Measurements from ENCODE around the gene RAMP3. TPM values are rescaled to one million over a fixed set of nuclear protein-coding genes. Genes with fewer than 3 reads are reported as not detected.
A peak's percentile ranks its signal among the peaks of the same experiment; 100 is the strongest.

Gene RAMP3
- total and polyA plus RNA-seq, 9 of the 15 experiments (the other 6 are each of a cell fraction or from before 2014, with no cell fraction given), result not detected

GRCh38 chr7:45111298-45112223, 46.0 kb upstream of the RAMP3 start, which contains the start of gene TBRG4 (continued):
- TF ChIP-seq MED1 (CRISPR knock-in tag; IDR thresholded peaks at IDR 0.05; ENCODE audit: borderline replicate concordance) (peak; percentile 20; the same call in 1 of the 2 replicates), HOXB6 (CRISPR knock-in tag; IDR thresholded peaks at IDR 0.05; ENCODE audit: borderline replicate concordance) (no peak), COPS2 (conservative IDR thresholded peaks at IDR 0.05) (no peak), ZNF449 (CRISPR knock-in tag; IDR thresholded peaks at IDR 0.05) (no peak), NFIX (CRISPR knock-in tag; IDR thresholded peaks at IDR 0.05; ENCODE audit: low read depth) (no peak), ILF3 (IDR thresholded peaks at IDR 0.05; ENCODE audit: borderline replicate concordance) (no peak; the same call in 1 of the 2 replicates), IRF1 (CRISPR knock-in tag; IDR thresholded peaks at IDR 0.05; ENCODE audit: borderline replicate concordance) (no peak), STAT5B (CRISPR knock-in tag; IDR thresholded peaks at IDR 0.05) (no peak), ZNF24 (IDR thresholded peaks at IDR 0.05) (no peak; the same call in 1 of the 2 replicates), CAMTA2 (CRISPR knock-in tag; conservative IDR thresholded peaks at IDR 0.05) (no peak), POLR2H (tag; IDR thresholded peaks at IDR 0.05; ENCODE audit: low read depth) (peak; percentile 93), ATF3 (IDR thresholded peaks at IDR 0.05) (peak; percentile 46; the same call in 1 of the 2 replicates), ATF3 (CRISPR knock-in tag; conservative IDR thresholded peaks at IDR 0.05) (no peak), ZNF699 (CRISPR knock-in tag; IDR thresholded peaks at IDR 0.05; ENCODE audit: insufficient replicate concordance) (no peak), ATF6 (CRISPR knock-in tag; IDR thresholded peaks at IDR 0.05) (peak; percentile 51; the same call in 1 of the 2 replicates), GTF2A2 (tag; IDR thresholded peaks at IDR 0.05) (no peak), CEBPB (tag; IDR thresholded peaks at IDR 0.05) (no peak), HDAC6 (IDR thresholded peaks at IDR 0.05; ENCODE audit: low read depth, low read length) (no peak), MEF2D (tag; conservative IDR thresholded peaks at IDR 0.05; ENCODE audit: low read depth) (no peak), POLR2A (conservative IDR thresholded peaks at IDR 0.05) (peak; percentile 99), MYNN (IDR thresholded peaks at IDR 0.05) (no peak), MYNN (CRISPR knock-in tag; IDR thresholded peaks at IDR 0.05) (no peak), ZC3H4 (CRISPR knock-in tag; IDR thresholded peaks at IDR 0.05; ENCODE audit: borderline replicate concordance) (no peak; the same call in 1 of the 2 replicates), SMARCC2 (IDR thresholded peaks at IDR 0.05; ENCODE audit: low read depth) (0 out of 2 replicates have a peak, but pooled peaks have one; percentile 42)
